Stimulated activated CD4-positive, alpha-beta T cell treated with anti-CD3 and anti-CD28 coated beads, Interleukin-4, amount 100 ng/mL, for 24 hours (primary cell): ENCODE data around the gene JMJD7.

ENCODE experiments used
- DNase-seq: peaks from one replicate; pipeline ENCODE4 v3.0.0-alpha.2; 2020

JMJD7 gene

DNA sequence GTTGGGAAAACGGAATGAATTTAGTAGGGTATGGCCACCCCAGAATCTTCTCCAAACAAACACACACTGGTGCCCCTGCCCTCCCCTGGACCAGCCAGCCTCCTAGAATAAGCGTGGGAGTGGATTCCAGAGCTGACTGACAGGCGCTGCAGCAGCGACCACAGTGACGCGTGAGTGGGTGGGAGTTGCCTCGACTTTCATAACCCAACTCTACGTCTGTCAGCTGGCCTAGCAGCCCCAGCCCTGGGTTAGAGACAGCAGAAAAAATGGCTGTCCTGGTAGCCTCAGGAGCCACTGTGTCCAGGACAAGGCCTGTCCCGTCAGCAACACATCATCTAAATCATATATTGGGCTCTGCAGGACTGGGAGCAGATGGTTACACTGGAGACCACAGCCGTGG lies 20.7 kb downstream of the JMJD7 start:
- peak; percentile 46 for DNase-seq

DNA sequence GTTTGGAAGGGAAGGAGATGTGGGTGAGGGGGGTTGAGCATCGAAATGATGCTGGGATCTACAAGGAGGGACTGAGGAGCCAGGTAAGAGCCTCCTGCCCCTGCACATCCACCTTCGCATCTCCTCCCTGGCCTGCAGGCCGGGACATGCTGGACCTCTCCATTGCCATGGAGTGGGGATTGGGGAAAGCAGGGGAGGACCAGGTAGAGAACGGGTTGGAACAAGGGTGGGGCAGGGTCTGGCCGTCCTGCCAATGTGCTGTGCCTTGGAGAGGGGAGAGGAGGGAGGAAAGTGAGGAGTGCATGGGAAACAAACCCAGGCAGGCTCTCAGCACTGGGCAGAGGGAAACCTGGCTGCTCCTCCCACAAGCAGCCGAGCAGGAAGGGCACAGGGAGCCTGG lies 21.3 kb downstream of the JMJD7 start:
- no peak for DNase-seq

DNA sequence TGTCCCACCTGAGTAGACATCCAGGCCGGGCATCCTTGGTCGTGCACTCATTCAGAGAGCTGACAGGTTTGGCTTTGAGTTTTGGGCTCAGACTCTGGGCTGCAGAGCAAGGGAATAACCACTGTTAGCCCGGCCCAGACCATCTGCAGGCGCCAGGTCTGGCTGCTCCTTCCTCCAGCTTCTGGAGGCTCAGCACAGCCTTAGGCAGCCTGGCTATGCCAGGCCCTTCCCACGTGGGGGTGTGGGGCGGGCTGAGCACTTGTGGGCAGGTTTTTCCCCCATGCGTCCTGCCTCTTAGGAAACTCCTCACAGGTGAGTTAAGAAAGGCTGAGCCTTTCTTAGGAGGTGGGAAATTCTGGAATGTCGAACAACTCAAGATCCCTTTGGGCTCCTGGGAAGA lies 22.0 kb downstream of the JMJD7 start:
- DNase-seq = no peak

DNA sequence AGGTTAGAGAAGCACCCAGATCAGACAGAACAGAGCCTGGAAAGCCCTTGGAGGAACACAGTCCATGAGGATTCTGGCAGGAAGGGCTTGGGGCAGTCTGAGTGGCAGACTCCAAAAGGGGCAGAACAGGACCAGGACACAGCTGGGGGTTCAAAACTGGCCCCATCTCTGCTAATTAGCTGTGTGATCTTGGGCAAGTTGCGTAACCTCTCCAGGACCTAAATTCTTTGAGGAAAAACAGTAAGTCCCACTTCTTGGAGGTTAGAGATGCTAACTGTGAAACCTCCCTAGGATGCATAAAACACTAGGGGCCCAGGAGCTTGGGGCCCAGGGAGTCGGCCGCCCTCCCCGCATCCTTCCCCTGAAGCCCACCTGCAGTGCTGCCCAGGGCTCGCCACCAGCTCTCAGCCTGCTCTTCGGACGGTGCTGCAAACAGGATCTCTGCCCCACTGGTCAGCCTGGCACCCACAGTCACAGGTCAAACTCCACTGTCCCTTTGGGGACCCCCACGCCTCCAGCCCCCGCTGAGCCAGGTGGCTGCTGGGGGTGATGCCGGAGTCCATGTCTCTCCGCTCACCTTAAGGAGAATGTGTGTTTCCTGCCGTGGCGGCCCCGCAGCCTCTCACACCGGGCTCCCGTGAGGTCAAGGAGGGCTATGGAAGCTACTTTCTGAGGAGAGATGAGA lies 22.7 kb downstream of the JMJD7 start:
- no peak for DNase-seq

DNA sequence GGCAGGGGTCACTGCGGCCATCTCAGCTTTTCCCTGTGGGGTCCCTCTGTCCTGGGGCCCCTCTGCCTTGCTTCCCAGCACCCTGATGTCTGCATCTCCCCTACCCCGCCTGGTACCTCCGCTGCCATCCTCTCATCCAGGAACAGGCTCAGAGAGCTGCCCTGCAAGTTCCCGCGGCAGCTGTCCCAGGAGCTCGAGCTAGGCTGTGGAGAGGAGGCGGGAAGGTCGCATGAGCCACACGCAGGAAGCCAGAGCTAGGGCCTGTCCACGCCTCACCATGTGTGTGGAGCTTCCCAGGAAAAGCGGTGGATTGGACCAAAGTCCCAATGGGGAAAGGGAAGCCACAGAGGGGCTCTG lies 23.3 kb downstream of the JMJD7 start:
- DNase-seq = no peak

DNA sequence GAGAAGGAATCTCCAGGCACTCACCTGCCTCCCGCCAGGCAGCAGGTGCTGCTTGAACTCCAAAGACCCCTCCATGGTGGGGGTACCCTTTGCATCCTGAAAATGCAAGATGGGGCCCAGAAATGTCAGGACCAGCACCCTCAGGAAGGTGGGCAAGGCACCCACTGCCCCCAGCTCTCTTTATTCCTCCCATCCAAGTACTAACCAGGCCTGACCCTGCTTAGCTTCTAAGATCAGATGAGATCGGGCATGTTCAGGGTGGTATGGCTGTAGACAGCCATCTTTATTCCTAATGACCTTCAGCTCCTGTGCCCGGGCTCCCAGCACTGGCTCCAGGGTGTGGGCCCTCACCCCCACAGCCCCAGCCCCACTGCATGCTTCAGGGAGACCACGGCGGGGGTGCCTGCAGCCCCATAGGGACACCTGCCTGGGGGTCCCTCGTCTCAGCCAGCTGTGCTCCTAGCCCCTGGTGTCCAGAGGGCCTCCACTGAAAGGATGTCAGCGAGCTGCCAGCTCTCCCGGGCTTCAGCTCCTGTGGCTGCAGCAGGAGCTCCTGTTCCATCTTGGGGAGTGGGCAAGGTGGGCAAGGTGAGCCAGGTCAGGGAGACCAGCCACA lies 24.0 kb downstream of the JMJD7 start:
- DNase-seq = no peak

DNA sequence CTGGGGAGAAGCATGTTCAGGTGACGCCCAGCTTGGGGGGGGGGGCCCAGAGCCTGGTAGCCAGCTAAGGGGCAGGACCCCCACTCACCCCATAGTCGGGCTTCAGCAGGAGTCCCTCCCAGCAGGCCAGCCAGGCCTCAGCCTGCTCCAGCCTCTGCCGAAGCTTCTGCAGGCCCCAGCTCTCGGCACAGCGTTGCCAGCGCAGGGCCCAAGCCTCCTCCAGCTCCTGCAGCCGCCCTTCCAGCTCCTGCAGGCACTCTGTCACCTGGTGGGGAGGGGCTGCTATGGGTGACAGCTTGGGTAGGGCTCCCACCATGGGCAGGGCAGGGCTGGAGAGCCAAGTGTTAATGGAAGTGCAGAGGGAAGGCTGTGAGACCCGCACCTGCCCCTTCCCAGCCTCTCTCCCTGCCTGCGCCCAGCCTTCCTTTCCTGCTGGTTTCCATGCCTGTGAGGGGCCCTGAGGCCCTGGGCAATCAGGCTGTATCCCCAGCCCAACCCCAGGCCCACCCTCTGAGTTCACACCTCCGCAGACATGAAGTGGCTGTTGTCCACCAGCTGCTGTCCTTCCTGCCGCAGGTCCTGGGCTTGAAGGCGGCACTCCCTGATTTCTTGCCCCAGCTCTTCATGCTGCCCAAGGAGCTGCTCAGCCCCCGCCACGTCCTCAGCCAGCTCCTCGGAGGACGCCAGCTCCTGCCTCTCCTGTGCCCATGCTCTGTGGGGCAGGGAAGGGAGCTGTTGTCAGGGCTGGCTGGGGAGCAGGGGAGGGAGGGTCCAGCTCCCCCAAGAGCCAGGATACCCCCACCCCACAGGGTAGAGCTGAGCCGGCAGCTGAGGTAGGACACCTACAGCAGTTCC lies 25.1 kb downstream of the JMJD7 start:
- no peak for DNase-seq

DNA sequence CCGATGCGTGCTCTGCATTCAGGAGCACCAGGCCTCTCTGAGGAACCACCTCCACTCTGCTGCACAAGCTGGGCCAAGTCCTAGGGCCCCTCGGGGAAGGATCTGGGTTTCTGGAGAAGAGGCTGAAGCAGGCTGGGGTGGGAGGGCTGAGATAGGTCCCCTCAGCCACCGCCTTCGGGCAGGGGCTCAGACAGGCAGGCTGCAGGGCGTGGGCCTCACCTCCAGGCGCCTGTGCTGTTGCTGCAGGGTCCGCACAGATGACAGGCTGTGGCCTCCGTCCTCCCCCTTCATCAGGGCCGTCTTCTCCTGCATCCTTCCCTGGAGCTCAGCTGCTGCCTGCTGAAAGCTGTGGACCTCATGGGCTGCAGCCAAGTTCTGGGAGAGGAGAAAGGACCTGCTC lies 25.9 kb downstream of the JMJD7 start:
- no peak for DNase-seq

DNA sequence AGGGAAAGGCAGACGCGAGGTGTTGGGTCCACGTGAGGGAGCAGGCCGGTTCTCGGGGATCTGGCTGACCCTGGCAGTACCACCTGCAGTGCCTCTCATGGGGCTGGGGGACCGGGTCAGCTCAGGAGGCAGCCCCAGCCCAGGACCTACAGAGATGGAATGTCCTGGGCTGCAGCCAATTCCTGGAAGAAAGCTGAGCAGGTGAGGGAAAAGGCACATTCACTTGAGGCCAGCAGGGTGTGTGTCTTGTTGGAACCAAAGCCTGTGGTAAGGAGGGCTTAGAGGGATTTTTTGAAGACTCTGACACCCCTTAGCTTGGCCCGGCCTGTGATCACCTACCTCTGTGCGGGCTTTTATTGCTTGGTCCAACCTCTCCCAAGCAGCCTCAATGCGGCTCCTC lies 26.6 kb downstream of the JMJD7 start:
- no peak for DNase-seq

DNA sequence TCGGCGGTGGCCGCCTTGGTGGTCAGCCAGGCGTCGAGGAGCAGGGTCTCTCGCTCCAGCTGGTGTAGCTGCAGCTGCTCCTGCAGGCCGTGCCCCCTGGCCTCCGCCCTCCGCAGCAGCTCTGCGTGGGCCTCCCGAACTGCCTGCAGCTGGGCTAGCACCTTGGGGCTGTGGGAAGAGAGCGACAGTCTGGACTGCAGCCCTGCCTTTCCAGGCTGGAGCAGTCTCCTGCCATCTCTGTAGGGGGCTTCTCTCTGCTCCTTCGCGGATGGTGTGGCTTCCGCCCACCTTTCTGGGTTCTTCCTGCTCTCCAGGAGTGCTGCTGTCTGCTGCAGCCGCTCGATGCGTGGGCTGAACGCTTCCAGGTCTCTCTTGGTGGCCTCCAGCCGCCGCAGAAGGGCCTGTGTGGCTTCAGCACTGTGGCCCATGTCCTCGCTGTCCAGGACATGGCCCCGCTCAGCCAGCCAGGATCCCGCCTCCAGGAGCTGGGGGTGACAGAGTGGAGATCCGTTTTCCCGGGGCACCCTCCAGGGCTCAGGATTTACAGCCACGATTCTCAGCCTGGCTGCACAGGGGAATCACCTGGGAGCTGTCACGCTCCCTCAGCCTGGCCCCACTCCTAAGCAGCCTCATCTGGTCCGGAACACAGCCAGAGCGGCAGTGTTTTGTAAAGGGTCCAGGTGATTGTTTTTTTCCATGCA lies 27.5 kb downstream of the JMJD7 start:
- DNase-seq = no peak

DNA sequence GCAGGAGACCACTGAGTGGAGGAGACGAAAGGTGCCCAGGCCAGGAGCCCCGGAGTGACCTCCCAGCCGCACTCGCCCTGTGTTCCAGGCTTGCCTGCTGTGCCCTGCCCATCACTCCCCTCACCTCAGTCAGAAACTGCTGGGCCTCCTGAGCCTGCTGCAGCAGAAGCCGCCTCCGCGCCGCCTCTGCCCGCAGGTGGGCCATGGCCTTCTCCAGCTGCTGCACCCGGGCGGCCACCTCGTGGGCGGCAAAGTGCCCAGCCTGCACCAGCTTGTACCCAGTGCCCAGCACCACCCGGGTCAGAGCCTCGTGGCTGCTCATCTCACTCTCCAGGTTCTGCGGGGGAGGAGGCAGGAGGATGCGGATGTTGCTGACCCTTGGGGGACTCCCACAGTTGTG lies 28.4 kb downstream of the JMJD7 start:
- DNase-seq = no peak

DNA sequence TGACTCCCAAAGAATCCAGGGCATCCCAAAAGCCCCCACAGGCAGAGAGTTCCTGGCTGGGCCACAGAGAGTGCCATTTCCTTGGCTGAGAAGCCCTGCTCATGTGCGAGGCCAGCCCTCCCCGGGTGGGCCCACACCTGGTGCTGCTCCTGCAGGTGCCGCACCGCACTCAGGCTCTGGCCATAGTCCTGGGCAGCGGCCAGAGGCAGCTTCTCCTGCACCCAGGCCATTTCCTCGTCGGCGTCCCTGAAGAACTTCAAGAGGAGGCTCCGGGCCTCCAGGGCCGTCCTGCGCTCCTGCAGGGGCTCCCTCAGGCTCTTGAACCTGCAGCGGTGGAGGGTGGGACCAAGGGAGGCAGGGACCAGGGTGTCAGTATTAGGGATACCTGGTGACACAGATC lies 28.8 kb downstream of the JMJD7 start:
- no peak for DNase-seq

DNA sequence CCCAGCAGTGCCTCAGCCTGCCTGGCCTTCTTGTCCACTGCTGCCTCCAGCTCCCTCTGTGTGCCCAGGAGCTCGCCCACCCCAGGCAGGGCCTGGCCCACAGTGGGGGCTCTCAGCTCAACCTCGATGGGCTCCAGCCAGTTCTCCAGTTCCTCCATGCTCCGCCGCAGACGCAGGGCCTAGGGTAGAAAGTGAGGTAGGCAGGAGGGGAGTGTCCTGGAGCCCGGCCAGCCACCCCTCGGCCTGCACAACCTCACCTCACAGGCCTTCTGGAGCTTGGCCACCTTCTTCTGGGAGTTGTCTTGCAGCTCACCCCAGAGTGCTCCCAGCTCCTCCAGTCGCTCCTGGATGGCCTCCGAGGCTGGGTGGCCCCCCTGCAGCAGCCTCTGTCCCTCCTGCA lies 29.4 kb downstream of the JMJD7 start:
- DNase-seq = no peak

DNA sequence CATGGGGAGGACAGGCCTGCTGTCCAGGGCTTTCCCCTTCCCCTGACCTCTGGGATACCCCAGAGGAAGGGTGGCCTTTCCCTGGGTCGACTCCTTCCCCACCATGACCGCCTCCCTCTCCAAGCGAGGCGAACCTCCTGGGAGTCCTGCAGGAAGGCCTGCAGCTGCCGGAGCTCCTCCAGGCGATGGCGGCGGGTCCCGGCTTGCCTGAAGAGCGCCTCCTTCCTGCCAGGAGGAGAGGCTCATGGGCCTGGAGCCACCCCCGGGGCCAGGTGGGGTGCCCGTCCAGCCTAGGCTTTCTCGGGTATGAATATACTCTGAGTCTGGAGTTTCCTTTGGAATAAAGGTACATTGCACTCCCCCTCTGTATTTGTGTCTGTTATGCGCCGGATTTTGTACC lies 30.9 kb downstream of the JMJD7 start:
- DNase-seq = no peak

DNA sequence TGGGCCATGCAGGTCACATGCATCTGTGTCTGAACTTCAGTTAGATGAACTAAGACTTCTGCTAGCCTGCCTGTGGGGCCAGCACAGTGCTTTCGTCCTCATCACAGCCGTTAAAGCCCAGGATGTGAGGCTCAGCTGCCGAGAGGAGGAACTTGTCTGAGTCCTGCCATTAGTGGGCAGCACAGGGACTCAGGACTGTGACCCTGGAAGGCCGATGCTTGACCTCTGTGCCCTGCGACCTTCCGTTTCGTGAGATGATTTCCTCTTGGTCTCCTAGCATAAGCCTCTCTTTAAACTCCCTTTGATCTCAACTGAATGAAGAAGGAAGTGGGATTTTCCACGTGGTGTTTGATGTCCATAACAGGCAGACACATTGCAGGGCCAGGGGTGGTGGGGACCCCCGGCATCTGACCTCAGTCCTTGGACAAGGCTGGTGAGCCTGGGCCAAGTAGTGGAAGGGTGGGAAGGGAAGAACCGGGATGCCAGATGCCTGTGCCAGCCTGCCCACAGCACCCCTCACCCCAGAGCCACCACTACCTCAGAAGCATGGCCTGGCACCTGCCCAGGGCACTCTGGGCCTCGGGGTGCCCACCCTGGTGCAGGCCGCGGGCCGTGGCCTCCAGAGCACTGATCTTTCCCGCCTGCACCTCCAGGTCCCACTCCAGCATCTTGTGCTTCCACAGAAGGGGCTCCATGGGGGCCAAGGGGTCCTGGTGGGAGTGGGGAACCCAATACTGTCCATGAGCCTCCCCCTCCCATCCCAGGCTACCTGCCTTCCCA lies 32.3 kb downstream of the JMJD7 start:
- no peak for DNase-seq

DNA sequence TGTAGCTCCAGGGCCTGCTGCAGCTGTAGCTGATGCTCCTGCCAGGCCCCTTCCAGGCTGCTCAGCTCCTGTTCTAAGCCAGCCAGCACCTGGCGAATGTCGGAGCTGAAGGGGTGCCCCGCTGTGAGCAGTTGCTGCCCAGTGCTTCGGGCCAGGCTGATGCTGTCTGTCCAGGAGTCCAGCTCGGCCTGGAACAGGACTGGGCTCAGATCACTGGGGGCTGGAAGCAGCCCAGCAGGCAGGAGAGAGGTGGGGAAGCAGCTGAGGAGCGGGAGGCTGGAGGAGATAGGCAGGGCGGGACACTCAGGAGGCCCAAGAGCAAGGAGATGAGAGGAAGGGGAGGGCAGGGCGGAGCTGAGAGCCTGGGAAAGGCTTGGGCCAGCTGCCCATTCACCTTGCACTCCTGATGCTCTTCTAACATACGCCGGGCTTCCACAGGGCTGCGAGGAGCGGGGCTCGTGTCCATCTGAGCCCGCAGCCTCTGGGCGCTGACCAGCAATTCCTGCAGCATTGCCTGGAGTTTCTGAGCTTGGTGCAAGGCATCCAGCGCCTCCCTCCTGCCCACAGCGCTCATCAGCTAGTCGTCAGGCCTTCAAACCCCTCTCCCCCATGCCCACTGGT lies 34.0 kb downstream of the JMJD7 start:
- DNase-seq = no peak

DNA sequence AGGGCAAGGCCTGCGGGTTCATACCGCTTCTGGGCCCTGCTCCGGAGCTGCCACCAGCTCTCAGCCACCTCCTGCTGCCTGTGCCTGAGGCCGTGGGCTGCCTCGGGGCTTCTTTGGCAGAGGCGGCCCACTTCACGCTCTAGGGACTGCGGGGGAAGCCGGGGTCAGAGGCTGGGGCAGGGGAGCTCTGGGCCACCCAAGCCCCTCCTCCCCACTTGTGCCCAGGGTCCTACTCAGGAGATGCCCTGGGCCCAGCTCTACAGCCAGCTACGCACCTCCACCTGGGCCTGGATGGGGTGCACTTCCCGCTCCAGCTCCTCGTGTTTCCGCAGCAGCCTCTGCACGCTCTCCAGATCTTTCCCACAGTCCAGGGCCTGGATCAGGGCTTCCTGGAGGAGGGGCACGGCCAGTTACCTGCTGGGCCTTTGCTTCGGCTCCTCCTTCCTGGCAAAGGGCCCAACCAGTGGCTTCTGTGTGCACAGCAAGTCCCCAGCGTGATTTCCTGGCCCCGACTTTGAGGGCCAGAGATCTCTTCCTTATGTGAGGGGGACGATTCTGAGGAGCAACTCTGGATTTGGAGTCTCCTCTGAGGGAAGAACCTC lies 34.7 kb downstream of the JMJD7 start:
- DNase-seq = no peak

DNA sequence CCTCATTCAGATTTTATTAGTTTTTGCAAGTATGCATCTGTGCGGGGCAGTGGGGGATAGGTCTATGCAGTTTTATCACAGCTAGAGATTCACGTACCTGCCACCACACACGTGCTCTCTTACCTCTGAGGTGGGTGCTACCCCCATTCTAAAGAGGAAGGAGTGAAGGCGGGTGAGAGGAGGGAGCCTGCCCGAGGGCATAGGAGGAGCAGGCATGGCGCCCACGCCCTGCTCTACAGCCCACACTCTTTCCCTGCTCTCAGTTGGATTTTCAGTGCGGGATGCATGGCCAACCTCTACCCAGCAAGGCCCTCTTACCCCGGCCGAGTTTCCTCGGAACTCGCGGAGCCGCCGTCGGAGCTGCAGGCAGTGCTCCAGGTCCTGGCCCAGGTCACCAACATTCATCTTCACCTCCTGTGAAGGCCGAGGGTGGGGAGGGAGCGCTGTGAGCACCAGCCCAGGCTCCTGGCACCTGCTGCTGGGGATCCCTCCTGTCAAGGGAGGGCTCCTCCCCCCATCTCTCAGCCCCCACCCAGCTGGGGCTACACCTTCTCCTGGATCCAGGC lies 37.7 kb downstream of the JMJD7 start:
- no peak for DNase-seq

DNA sequence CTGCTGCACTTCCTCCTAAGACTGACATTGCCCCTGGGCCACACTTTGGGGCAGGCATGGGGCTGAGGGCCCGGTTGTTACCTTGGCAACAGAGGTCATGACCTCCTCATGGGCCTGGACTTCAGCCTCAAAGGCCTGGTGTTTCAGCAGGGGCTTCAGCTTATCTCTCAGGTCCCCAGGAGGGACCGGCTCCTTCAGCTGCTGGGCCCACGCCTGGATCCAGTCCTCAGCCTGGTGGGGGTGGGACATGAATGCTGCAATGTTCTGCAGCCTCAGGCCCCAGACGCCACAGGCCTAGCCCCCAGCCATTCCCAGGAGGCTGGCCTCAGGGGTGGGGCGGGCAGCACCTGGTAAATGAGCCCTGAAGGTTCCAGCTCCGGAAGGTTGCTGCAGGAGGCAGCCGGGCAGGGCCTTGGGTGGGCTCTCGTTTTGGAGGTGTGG lies 38.4 kb downstream of the JMJD7 start:
- DNase-seq = no peak

DNA sequence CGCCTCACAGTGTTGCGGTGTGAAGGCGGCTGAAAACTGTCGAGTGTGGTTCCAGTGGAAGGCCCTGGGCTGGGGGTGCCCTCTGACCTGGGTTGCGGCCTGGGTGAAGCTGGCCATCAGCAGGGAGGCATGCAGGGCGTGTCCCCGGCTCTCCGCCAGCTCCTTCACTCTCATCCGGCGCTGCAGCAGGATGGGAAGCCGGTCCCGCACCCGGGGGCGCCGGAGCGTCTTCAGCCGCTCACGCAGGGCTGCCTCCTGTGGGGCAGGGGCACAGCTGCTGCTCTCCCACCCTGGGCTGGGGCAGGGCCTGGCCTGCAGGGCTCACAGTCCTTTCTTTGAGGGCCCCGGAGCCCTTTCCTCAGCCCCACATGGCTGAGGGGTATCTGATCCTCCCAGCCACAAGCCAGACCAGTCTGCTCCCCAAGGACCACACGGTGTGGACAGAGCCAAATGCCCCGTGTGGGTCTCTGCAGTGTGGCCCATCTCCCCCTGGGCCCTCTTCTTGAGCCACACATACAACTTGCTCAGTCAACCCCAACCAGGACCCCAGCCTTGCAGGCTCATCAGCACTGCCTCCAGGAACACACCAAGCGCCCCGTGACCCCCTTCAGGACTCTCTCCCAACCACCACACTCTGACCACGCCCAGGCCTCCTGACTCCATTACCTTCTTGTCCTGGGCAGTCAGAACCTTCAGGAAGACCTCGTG lies 39.1 kb downstream of the JMJD7 start:
- DNase-seq = no peak

DNA sequence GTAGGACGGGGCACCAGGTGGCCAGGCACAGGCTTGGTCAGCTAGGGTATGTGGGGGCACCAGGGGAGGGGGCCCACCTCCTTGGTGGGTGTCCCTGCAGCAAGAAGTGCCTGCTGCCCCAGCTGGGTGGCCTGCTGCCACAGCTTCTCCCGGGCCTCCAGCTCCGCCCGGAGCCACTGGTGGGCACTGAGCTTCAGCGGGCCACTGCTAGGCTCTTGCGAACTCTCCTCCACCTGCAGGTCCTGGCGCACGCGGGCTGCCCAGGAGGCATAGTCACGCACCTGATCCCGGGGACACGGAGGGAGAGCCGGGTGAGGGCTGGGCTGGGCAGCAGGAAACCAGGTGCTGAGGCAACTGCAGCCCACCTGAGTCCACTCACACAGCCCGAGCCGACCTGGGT lies 40.4 kb downstream of the JMJD7 start:
- no peak for DNase-seq
